GM23338 (cell line): Measurements from ENCODE around the gene MEF2D. TPM values are rescaled to one million over a fixed set of nuclear protein-coding genes. Genes with fewer than 3 reads are reported as not detected.

Experiments used
- ATAC-seq: fragments of 200-7000 bp; cut with Tn5 transposase; 3 replicates; pipeline ENCODE4 v1.9.1; 2020
- DNase-seq: peaks from one replicate; pipeline ENCODE4 v3.0.0-alpha.2; 2015; ENCODE audit warnings: low spot score
- H2AFZ ChIP-seq: fragments of 200-600 bp; sonication (generic); 2 replicates; pipeline ENCODE4 v1.8.0; 2016; ENCODE audit warnings: antibody characterized with exemption, mild to moderate bottlenecking, moderate library complexity
- H3F3A ChIP-seq: fragments of 200-600 bp; sonication (generic); replicated peaks from 2 replicates; pipeline ENCODE4 v1.8.0; 2017; ENCODE audit warnings: antibody characterized with exemption, mixed run types, low read depth
- H3K27ac ChIP-seq: fragments of 200-600 bp; sonication (generic); 2 replicates; pipeline ENCODE4 v1.6.1; 2016; ENCODE audit warnings: low read depth
- H3K27me3 ChIP-seq: fragments of 200-600 bp; sonication (generic); 2 replicates; pipeline ENCODE4 v1.8.0; 2016; ENCODE audit warnings: mild to moderate bottlenecking, mixed run types, moderate library complexity; ENCODE audit not compliant: insufficient read depth
- H3K36me3 ChIP-seq: fragments of 200-600 bp; sonication (generic); 2 replicates; pipeline ENCODE4 v1.8.0; 2016; ENCODE audit warnings: mild to moderate bottlenecking; ENCODE audit not compliant: insufficient read depth
- H3K4me1 ChIP-seq: fragments of 200-600 bp; sonication (generic); 2 replicates; pipeline ENCODE4 v1.8.0; 2016; ENCODE audit warnings: mild to moderate bottlenecking, moderate library complexity; ENCODE audit not compliant: insufficient read depth
- H3K4me2 ChIP-seq: fragments of 200-600 bp; sonication (generic); 2 replicates; pipeline ENCODE4 v1.7.1; 2017; ENCODE audit warnings: mixed run types
- H3K4me3 ChIP-seq: fragments of 200-600 bp; sonication (generic); 2 replicates; pipeline ENCODE4 v1.6.1; 2016; ENCODE audit warnings: mixed run types
- H3K79me2 ChIP-seq: fragments of 200-600 bp; sonication (generic); replicated peaks from 2 replicates; pipeline ENCODE4 v1.8.0; 2017; ENCODE audit warnings: mild to moderate bottlenecking; ENCODE audit not compliant: insufficient read depth
- H3K9me2 ChIP-seq: fragments of 200-600 bp; sonication (generic); 2 replicates; pipeline ENCODE4 v1.8.0; 2017; ENCODE audit not compliant: insufficient read depth
- H4K20me1 ChIP-seq: fragments of 200-600 bp; sonication (generic); replicated peaks from 2 replicates; pipeline ENCODE4 v1.8.0; 2017; ENCODE audit warnings: mild to moderate bottlenecking; ENCODE audit not compliant: insufficient read depth
- H3K27ac Mint-ChIP-seq: 2 replicates; pipeline ENCODE4 v1.8.0; 2020; ENCODE audit warnings: inconsistent platforms, mild to moderate bottlenecking, moderate library complexity, mixed read lengths
- H3K27me3 Mint-ChIP-seq: 3 replicates; pipeline ENCODE4 v1.8.0; 2022; ENCODE audit warnings: low read depth, mild to moderate bottlenecking, moderate library complexity, mixed read lengths, inconsistent platforms; ENCODE audit not compliant: insufficient read depth, poor library complexity
- H3K36me3 Mint-ChIP-seq: 3 replicates; pipeline ENCODE4 v1.8.0; 2021; ENCODE audit warnings: low read depth, mild to moderate bottlenecking, inconsistent platforms, moderate library complexity, mixed read lengths
- H3K4me1 Mint-ChIP-seq: 3 replicates; pipeline ENCODE4 v1.8.0; 2020; ENCODE audit warnings: mild to moderate bottlenecking, inconsistent platforms, mixed read lengths
- H3K4me3 Mint-ChIP-seq: 3 replicates; pipeline ENCODE4 v1.8.0; 2021; ENCODE audit warnings: moderate library complexity, mild to moderate bottlenecking, inconsistent platforms, mixed read lengths
- H3K9me3 Mint-ChIP-seq: 3 replicates; pipeline ENCODE4 v1.8.0; 2020; ENCODE audit warnings: moderate library complexity, mild to moderate bottlenecking, inconsistent platforms, mixed read lengths
- CREB1 ChIP-seq: fragments of 250-450 bp; sonication (Bioruptor Pico); IDR thresholded peaks from 2 replicates; pipeline ENCODE4 v1.5.0; 2020; ENCODE audit warnings: low read depth, mild to moderate bottlenecking, moderate library complexity
- ETS1 ChIP-seq: IDR thresholded peaks from 2 replicates; pipeline ENCODE4 v1.6.1; 2016; ENCODE audit warnings: antibody characterized with exemption
- EZH2 ChIP-seq: fragments of 200-600 bp; sonication (generic); IDR thresholded peaks from one replicate; pipeline ENCODE4 v1.8.0; 2017; ENCODE audit warnings: antibody characterized with exemption, mild to moderate bottlenecking, low read depth; ENCODE audit not compliant: unreplicated experiment
- EZH2phosphoT487 ChIP-seq: fragments of 200-600 bp; sonication (generic); IDR thresholded peaks from one replicate; pipeline ENCODE4 v1.8.1; 2018; ENCODE audit warnings: antibody characterized with exemption; ENCODE audit not compliant: unreplicated experiment
- JUNB ChIP-seq: IDR thresholded peaks from one replicate; pipeline ENCODE4 v1.6.1; 2016; ENCODE audit warnings: antibody characterized with exemption; ENCODE audit not compliant: unreplicated experiment
- POLR2AphosphoS5 ChIP-seq: IDR thresholded peaks from 2 replicates; pipeline ENCODE4 v1.6.1; 2016; ENCODE audit warnings: antibody characterized with exemption, low read depth
- REST ChIP-seq: IDR thresholded peaks from one replicate; pipeline ENCODE4 v1.6.1; 2018; ENCODE audit warnings: antibody characterized with exemption; ENCODE audit not compliant: unreplicated experiment
- ZNF114 ChIP-seq: fragments of 250-450 bp; sonication (Bioruptor Pico); IDR thresholded peaks from 2 replicates; pipeline ENCODE4 v1.5.0; 2020; ENCODE audit warnings: mild to moderate bottlenecking, moderate library complexity
- ZNF331 ChIP-seq: fragments of 250-450 bp; sonication (Bioruptor Pico); IDR thresholded peaks from 2 replicates; pipeline ENCODE4 v1.5.0; 2020; ENCODE audit warnings: low read depth, mild to moderate bottlenecking, moderate library complexity
- ZNF462 ChIP-seq: fragments of 250-450 bp; sonication (Bioruptor Pico); IDR thresholded peaks from 2 replicates; pipeline ENCODE4 v1.5.0; 2020; ENCODE audit warnings: mild to moderate bottlenecking, moderate library complexity
- polyA plus RNA-seq: library from polyadenylated mRNA; unstranded; fragments of >200 nt; fragmentation: Nextera tagmentation; extraction: Ambion mirVana; gene quantifications from 2 replicates; pipeline ENCODE4 v1.2.1, GENCODE V29; 2016
- total RNA-seq: library from RNA; depleted of rRNA; stranded (reverse); fragments of >200 nt; shearing (Covaris generic); gene quantifications from 2 replicates; pipeline ENCODE4 v1.2.3, GENCODE V29; 2014

MEF2D gene
- total and polyA plus RNA-seq, 2 experiments from 2014 or later = 10.6 to 15.5 TPM

GRCh38 chr1:156481527-156481926, 19.0 kb downstream of the MEF2D start (continued):
- TF ChIP-seq EZH2 (no peak), CREB1 (CRISPR knock-in tag) (no peak), ETS1 (no peak)

GRCh38 chr1:156480411-156481192, 20.0 kb downstream of the MEF2D start:
- no peak overlapping the region for H3K27ac ChIP-seq
- no peaks in the 10 kb centered on the region for H3K9me2 ChIP-seq
- DNase-seq = peak; percentile 95
- 0 out of 2 replicates have a peak, but pooled peaks cover 5% of the 10 kb centered on the region for H3K36me3 ChIP-seq
- H3K27me3 ChIP-seq = no peaks in the 10 kb centered on the region
- H3K4me2 ChIP-seq = peak overlapping the region; percentile 68; the same call in 1 of the 2 replicates
- Mint-ChIP-seq H3K4me3 (peak overlapping the region; percentile 13; the same call in 1 of the 3 replicates), H3K9me3 (no peaks in the 10 kb centered on the region), H3K36me3 (peaks cover 52% of the 10 kb centered on the region), H3K27ac (peak overlapping the region; percentile 44; the same call in 1 of the 2 replicates), H3K4me1 (peaks cover 37% of the 10 kb centered on the region), H3K27me3 (peaks cover 23% of the 10 kb centered on the region)
- H3F3A ChIP-seq = peaks cover 17% of the 10 kb centered on the region; the same call in 1 of the 2 replicates
- peaks cover 19% of the 10 kb centered on the region for H3K4me1 ChIP-seq
- H3K79me2 ChIP-seq = peaks cover 7% of the 10 kb centered on the region; the same call in 1 of the 2 replicates
- peak; percentile 92 for ATAC-seq
- H3K4me3 ChIP-seq = 0 out of 2 replicates have a peak overlapping the region, but pooled peaks have one; percentile 34
- H2AFZ ChIP-seq = no peak overlapping the region
- no peaks in the 10 kb centered on the region; the same call in 1 of the 2 replicates for H4K20me1 ChIP-seq
- no peak for TF ChIP-seq POLR2AphosphoS5
- TF ChIP-seq REST = no peak
- TF ChIP-seq ZNF462 = no peak
- TF ChIP-seq ETS1 = no peak; the same call in 1 of the 2 replicates
- TF ChIP-seq JUNB = no peak
- TF ChIP-seq EZH2phosphoT487 = no peak
- no peak for TF ChIP-seq EZH2
- TF ChIP-seq ZNF331 (CRISPR knock-in tag) = no peak
- TF ChIP-seq ZNF114 (CRISPR knock-in tag) = no peak
- 0 out of 2 replicates have a peak, but pooled peaks have one; percentile 15 for TF ChIP-seq CREB1 (CRISPR knock-in tag)
